Measurements from ENCODE around the gene CATSPERZ.

DNA sequence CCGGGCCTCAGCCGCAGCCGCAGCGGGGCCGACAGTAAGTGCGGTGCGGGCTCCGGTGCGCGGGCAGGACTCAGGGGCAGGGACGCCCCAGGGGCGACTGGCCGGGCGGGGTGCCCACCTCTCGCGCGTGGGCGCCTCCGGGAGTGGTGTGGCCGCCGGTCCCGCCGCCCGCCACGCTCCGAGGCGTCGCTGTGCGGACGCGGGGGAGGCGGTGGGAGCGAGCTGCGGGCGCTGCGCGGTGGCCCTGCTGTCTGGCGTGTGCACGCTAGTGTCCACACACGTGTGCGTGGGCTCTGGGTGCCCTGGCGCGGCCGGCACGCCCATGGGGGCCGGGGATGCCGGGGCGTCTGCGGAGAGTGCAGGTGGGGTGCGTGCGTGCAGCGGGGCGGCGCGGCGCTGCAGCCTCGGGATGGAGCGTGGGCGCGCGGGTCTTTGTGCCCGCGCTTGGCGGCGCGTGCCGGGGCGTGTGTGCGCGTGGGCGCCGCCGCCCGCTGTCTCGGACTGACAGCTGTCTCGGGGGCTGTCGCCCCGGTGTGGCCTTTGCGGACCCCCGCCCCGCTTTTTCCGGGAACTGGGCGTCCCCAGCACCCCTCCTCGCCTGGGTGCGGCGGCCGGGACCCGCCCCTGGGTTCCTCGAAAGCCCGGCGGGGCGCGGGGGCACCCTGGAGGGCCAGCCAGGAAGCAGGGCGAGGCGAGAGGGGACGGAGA lies 8.3 kb upstream of the CATSPERZ start:
- TF ChIP-seq, protein P1, sequence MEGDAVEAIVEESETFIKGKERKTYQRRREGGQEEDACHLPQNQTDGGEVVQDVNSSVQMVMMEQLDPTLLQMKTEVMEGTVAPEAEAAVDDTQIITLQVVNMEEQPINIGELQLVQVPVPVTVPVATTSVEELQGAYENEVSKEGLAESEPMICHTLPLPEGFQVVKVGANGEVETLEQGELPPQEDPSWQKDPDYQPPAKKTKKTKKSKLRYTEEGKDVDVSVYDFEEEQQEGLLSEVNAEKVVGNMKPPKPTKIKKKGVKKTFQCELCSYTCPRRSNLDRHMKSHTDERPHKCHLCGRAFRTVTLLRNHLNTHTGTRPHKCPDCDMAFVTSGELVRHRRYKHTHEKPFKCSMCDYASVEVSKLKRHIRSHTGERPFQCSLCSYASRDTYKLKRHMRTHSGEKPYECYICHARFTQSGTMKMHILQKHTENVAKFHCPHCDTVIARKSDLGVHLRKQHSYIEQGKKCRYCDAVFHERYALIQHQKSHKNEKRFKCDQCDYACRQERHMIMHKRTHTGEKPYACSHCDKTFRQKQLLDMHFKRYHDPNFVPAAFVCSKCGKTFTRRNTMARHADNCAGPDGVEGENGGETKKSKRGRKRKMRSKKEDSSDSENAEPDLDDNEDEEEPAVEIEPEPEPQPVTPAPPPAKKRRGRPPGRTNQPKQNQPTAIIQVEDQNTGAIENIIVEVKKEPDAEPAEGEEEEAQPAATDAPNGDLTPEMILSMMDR (IDR thresholded peaks at IDR 0.05) = no peak
- no peak for TF ChIP-seq POLR2A (IDR thresholded peaks at IDR 0.05)
